PFSK-1 (cell line): ENCODE data around the gene PDE3A.

Experiments
- POLR2AphosphoS5 ChIP-seq: IDR thresholded peaks from 2 replicates; pipeline ENCODE4 v1.6.1; 2012; ENCODE audit warnings: low read depth, mild to moderate bottlenecking, control low read depth, low read length, moderate library complexity
- REST ChIP-seq, 2 experiments: IDR thresholded peaks; 2 replicates each; pipeline versions ENCODE4 v1.6.1 to v1.8.0; 2011 to 2012; ENCODE audit warnings: low read depth in 2 of 2, low read length in 2 of 2, control low read depth in 1 of 2, inconsistent platforms in 1 of 2, mild to moderate bottlenecking in 1 of 2, moderate library complexity in 1 of 2; ENCODE audit not compliant: insufficient read depth in 1 of 2
- TAF1 ChIP-seq: IDR thresholded peaks from 2 replicates; pipeline ENCODE4 v1.6.1; 2012; ENCODE audit warnings: low read length, control low read depth, borderline replicate concordance; ENCODE audit not compliant: insufficient read depth

DNA sequence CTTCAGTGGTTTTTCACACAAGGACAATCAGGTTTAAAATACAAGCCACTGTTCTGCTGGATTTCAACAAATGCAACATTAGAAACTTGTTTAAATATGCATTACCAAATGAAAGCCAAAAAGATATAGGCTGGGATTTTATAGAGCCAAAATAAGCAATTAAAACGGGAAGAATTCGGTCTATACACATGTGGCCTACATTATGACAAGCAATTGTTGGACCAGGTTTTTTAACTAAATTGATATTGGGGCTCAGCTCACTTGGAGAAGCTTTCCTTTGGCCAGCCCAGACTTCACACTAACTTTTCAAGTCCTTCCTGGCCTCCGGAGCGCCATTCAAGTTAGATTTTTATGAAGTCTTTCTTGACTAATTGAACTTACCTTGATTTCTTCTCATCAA is 16.9 kb upstream of the PDE3A start:
- no peak for TF ChIP-seq REST (IDR thresholded peaks at IDR 0.05; ENCODE audit: insufficient read depth in 1 of 2, low read depth in 2 of 2, low read length in 2 of 2)
- TF ChIP-seq TAF1: no peak
- TF ChIP-seq POLR2AphosphoS5: no peak
